ENCODE data around the gene HTD2.

HTD2 gene

DNA sequence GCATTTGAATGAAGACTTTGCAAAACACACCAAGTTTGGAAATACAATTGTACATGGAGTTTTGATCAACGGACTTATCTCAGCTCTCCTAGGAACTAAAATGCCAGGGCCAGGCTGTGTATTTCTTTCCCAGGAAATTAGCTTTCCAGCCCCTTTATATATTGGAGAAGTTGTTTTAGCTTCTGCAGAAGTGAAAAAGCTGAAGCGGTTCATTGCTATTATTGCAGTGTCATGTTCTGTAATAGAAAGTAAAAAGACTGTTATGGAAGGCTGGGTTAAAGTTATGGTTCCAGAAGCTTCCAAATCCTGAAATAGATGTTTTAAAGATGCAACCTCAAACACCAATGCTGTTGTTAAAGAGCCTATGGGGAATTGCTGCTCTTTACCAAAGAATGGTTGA lies 11.5 kb downstream of the HTD2 start:
- H3K4me3 ChIP-seq (ENCODE audit: low read depth, low read length), result no peak overlapping the region
- no peak for DNase-seq (ENCODE audit: low read depth)
- TF ChIP-seq, protein P1, sequence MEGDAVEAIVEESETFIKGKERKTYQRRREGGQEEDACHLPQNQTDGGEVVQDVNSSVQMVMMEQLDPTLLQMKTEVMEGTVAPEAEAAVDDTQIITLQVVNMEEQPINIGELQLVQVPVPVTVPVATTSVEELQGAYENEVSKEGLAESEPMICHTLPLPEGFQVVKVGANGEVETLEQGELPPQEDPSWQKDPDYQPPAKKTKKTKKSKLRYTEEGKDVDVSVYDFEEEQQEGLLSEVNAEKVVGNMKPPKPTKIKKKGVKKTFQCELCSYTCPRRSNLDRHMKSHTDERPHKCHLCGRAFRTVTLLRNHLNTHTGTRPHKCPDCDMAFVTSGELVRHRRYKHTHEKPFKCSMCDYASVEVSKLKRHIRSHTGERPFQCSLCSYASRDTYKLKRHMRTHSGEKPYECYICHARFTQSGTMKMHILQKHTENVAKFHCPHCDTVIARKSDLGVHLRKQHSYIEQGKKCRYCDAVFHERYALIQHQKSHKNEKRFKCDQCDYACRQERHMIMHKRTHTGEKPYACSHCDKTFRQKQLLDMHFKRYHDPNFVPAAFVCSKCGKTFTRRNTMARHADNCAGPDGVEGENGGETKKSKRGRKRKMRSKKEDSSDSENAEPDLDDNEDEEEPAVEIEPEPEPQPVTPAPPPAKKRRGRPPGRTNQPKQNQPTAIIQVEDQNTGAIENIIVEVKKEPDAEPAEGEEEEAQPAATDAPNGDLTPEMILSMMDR (conservative IDR thresholded peaks at IDR 0.05; ENCODE audit: low read depth, low read length), result no peak

DNA sequence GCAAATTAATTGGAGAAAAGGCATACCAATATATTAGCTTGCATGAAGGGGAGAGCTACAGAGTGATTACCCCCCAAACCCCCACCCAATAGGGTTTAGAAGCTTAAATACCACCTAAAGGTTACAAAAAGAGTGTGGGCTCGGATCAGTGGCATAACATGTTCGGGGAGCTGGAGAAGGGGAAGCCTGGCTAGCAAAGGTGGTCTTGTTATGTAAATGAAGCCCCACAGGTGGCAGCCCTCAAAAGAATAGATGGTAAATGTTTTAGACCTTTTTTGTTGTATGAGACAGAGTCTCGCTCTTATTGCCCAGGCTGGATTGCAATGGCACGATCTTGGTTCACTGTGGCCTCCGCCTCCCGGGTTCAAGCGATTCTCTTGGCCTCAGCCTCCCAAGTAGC lies 15.5 kb downstream of the HTD2 start:
- TF ChIP-seq, protein P1 (conservative IDR thresholded peaks at IDR 0.05; ENCODE audit: low read depth, low read length), result no peak

DNA sequence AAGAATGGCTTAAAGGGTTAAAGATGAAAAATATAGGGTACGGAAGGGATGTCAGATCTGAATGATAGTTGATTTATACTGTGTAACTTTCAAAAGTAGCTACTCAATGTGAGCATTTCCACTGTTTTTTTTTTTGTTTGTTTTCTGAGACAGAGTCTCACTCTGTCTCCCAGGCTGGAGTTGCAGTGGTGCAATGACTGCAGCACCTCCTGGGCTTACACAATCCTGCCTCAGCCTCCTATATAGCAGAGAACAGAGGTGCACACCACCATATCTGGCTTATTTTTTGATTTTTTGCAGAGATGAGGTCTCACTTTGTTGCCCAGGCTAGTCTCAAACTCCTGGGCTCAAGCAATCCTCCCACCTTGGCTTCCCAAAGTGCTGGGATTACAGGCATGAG lies 16.5 kb downstream of the HTD2 start:
- H3K4me3 ChIP-seq (ENCODE audit: low read depth, low read length), result no peak overlapping the region
- DNase-seq (ENCODE audit: low read depth), result peak; percentile 31
- TF ChIP-seq, protein P1 (conservative IDR thresholded peaks at IDR 0.05; ENCODE audit: low read depth, low read length), result no peak

More for the DNA sequence above, 15.5 kb downstream of the HTD2 start:
- H3K4me3 ChIP-seq (ENCODE audit: low read depth, low read length), result no peak overlapping the region
- no peak for DNase-seq (ENCODE audit: low read depth)

DNA sequence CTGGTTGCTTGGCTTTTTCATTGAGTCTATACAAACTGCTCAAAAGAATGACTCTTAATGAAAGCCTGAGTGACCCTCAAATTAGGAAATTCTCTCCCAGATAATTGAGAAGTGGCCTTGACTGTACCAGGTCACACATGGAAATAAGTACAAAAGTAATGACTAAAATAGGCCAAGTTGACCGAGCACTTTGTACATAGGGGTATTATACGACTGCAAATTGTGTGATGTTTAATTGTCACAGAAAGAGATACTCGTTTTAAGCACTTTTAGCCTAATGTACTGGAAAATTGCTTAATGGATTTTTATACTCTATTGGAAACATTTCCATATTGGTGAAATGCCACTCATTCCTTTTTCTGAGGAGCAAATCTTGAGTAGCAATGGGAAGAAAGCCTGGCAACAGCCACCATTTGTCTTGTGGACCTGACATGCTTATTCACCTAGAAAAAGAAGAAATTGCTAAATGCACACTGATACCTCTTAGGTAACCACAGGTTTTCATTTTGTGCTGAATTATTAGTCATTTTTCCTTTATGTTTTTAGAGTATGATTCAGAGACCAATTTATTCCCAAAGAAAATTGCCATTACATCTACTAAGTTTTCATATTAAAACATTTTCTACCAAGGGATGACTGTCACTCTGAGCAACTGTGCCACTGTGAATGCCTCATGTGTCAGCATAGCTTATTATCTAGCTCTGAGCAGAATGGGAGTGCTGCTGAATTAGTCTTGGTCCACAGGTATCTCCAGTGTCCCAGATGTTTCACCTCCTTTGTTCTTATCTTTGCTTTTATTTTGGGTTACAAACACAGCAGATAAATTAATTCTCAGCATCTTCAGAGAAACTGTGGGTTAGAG lies 17.4 kb downstream of the HTD2 start:
- TF ChIP-seq, protein P1 (conservative IDR thresholded peaks at IDR 0.05; ENCODE audit: low read depth, low read length), result no peak
- no peak overlapping the region for H3K4me3 ChIP-seq (ENCODE audit: low read depth, low read length)
- DNase-seq (ENCODE audit: low read depth), result no peak

DNA sequence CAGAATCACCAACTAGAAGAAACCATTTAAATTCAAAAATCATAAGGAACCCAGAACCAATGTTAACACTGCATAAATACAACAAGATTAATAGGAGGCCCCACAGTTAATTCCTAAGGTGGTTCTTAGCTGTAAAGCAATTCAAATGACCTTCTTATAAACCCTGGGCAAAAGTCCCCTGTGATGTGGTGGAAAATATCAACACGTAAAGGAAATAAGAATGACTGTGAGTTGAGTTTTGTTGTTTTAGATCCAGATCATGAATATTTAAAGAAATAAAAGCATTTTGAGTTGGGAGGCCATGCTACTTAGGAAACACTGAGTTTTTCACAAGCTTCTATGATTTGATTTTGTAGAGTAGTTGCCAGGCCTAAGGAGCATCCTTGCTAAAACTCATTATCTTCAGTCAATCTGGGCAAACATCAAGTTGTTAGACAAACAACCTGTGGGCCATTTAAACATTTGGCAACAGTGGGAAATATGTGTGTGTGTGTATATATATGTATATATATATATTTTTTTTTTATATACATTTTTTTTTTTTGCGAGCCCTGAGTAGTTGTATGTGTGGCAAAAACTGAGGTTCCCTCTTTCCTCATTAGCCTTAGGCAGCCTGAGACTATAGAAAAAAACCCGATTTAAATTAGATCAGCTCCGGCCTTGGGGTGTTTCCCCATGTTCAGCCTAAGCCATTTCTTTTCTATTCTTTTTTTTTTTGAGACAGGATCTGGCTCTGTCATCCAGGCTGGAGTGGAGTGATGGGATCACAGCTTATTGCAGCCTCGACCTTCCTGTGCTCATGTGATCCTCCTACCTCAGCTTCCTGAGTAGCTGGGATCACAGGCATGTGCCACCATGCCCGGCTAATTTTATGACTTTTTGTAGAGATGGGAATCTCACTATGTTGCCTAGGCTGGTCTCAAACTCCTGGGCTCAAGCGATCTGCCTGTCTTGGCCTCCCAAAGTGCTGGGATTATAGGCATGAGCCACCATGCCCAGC lies 18.4 kb downstream of the HTD2 start:
- TF ChIP-seq, protein P1 (conservative IDR thresholded peaks at IDR 0.05; ENCODE audit: low read depth, low read length), result no peak
- H3K4me3 ChIP-seq (ENCODE audit: low read depth, low read length), result no peak overlapping the region
- DNase-seq (ENCODE audit: low read depth), result peak; percentile 38

DNA sequence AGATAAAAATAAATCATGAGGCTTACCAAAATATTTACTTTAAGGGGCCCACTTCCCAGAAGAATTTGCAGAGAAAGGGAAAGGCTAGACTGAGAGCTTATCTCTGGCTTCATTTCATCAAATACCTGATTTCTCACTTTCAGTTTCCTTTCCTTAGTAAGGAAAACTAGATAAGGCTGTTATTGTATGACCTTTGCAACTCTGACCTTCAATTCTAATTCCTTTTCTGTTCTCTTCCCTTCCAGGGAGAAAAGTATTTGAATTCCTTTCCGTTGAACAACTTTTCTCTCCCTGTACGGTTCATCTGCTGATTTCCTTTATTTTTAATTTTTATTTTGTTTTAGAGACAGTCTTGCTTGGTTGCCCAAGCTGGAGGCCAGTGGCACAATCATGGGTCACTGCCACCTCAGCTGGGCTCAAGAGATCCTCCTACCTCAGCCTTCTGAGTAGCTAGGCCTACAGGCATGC lies 19.2 kb downstream of the HTD2 start:
- peak; percentile 55 for DNase-seq (ENCODE audit: low read depth)
- TF ChIP-seq, protein P1 (conservative IDR thresholded peaks at IDR 0.05; ENCODE audit: low read depth, low read length), result no peak
- no peak overlapping the region for H3K4me3 ChIP-seq (ENCODE audit: low read depth, low read length)
